IMR-90 (cell line): ENCODE measurements around the gene HYAL2. TPM values are rescaled to one million over a fixed set of nuclear protein-coding genes. Genes with fewer than 3 reads are reported as not detected.
A peak's percentile ranks its signal among the peaks of the same experiment; 100 is the strongest.

ENCODE experiments used
- ATAC-seq: fragments of 200-7000 bp; cut with Tn5 transposase; 2 replicates; pipeline ENCODE4 v1.9.1; 2020; ENCODE audit warnings: low read depth, mild to moderate bottlenecking, moderate library complexity
- BruUV-seq: library from RNA; stranded (reverse); fragments of 400-500 nt; replicated peaks from 2 replicates; lab custom pipeline; 2021; lab: Mats Ljungman, UMichigan
- CTCF ChIA-PET: fragments of 300-600 bp; formaldehyde crosslinking; extraction: SDS; loops from one replicate; lab custom pipeline; 2021; ENCODE audit warnings: antibody characterized with exemption; lab: Yijun Ruan, JAX
- POLR2A ChIA-PET: fragments of 300-600 bp; sonication (Branson Sonifier 250); formaldehyde crosslinking; loops from one replicate; lab custom pipeline; 2022; ENCODE audit warnings: antibody characterized with exemption; ENCODE audit not compliant: unreplicated experiment; lab: Charles Lee
- DNase-seq: peaks from one replicate; pipeline ENCODE4 v3.0.0; 2013
- H2AFZ ChIP-seq: replicated peaks from 2 replicates; pipeline ENCODE3; 2013; ENCODE audit warnings: low read length, mild to moderate bottlenecking; ENCODE audit not compliant: poor library complexity
- H2AK5ac ChIP-seq: 2 replicates; pipeline ENCODE4 v1.6.1; 2013; ENCODE audit warnings: low read depth, low read length, inconsistent platforms
- H2AK9ac ChIP-seq: replicated peaks from 2 replicates; pipeline ENCODE3; 2013; ENCODE audit warnings: mild to moderate bottlenecking, low read depth, low read length, moderate library complexity; ENCODE audit not compliant: poor library complexity
- H2BK120ac ChIP-seq: 2 replicates; pipeline ENCODE4 v1.6.1; 2013; ENCODE audit warnings: low read depth, low read length, inconsistent platforms
- H2BK15ac ChIP-seq: 3 replicates; pipeline ENCODE4 v1.6.1; 2013; ENCODE audit warnings: low read depth, low read length, inconsistent platforms
- H2BK20ac ChIP-seq: 2 replicates; pipeline ENCODE4 v1.6.1; 2013; ENCODE audit warnings: low read depth, mild to moderate bottlenecking, inconsistent platforms, low read length, moderate library complexity
- H2BK5ac ChIP-seq: 2 replicates; pipeline ENCODE4 v1.6.1; 2013; ENCODE audit warnings: mild to moderate bottlenecking, low read depth, low read length, inconsistent platforms; ENCODE audit not compliant: poor library complexity, severe bottlenecking
- H3K14ac ChIP-seq: replicated peaks from 2 replicates; pipeline ENCODE4 v1.6.1; 2013; ENCODE audit warnings: low read depth, low read length, inconsistent platforms
- H3K18ac ChIP-seq: 2 replicates; pipeline ENCODE4 v1.6.1; 2013; ENCODE audit warnings: low read depth, low read length, control low read depth
- H3K23ac ChIP-seq: 2 replicates; pipeline ENCODE4 v1.6.1; 2013; ENCODE audit warnings: low read depth, low read length, inconsistent platforms
- H3K27ac ChIP-seq: 2 replicates; pipeline ENCODE4 v1.5.1; 2013; ENCODE audit warnings: mild to moderate bottlenecking, control low read depth, low read length; ENCODE audit not compliant: insufficient read depth
- H3K27me3 ChIP-seq: 2 replicates; pipeline ENCODE4 v1.6.1; 2013; ENCODE audit warnings: low read length; ENCODE audit not compliant: control insufficient read depth, insufficient read depth
- H3K36me3 ChIP-seq: 2 replicates; pipeline ENCODE4 v1.6.1; 2013; ENCODE audit warnings: low read length, mixed read lengths; ENCODE audit not compliant: control insufficient read depth, insufficient read depth
- H3K4ac ChIP-seq: 2 replicates; pipeline ENCODE4 v1.6.1; 2013; ENCODE audit warnings: low read depth, low read length, inconsistent platforms
- H3K4me1 ChIP-seq: 2 replicates; pipeline ENCODE4 v1.6.1; 2013; ENCODE audit warnings: low read length, mixed read lengths; ENCODE audit not compliant: control insufficient read depth, insufficient read depth
- H3K4me2 ChIP-seq: 2 replicates; pipeline ENCODE4 v1.6.1; 2013; ENCODE audit warnings: low read depth, mild to moderate bottlenecking, control low read depth, low read length, moderate library complexity
- H3K4me3 ChIP-seq: 2 replicates; pipeline ENCODE4 v1.5.1; 2013; ENCODE audit warnings: low read depth, mild to moderate bottlenecking, control low read depth, low read length, moderate library complexity; ENCODE audit not compliant: insufficient read depth
- H3K56ac ChIP-seq: 2 replicates; pipeline ENCODE4 v1.6.1; 2013; ENCODE audit warnings: low read length, inconsistent platforms; ENCODE audit not compliant: insufficient read depth; ENCODE audit errors: extremely low read depth
- H3K79me1 ChIP-seq, 2 experiments: 2 replicates each; pipeline ENCODE4 v1.6.1; 2013; ENCODE audit warnings: low read length in 2 of 2, inconsistent platforms in 1 of 2, low read depth in 1 of 2
- H3K9ac ChIP-seq: 2 replicates; pipeline ENCODE4 v1.6.1; 2013; ENCODE audit warnings: low read depth, low read length, control low read depth
- H3K9me1 ChIP-seq: 2 replicates; pipeline ENCODE4 v1.6.1; 2013; ENCODE audit warnings: low read length, inconsistent platforms; ENCODE audit not compliant: insufficient read depth
- H3K9me3 ChIP-seq: 2 replicates; pipeline ENCODE4 v1.6.1; 2013; ENCODE audit warnings: low read length; ENCODE audit not compliant: control insufficient read depth, insufficient read depth
- H4K20me1 ChIP-seq: 2 replicates; pipeline ENCODE4 v1.6.1; 2013; ENCODE audit warnings: low read length, inconsistent platforms; ENCODE audit not compliant: insufficient read depth
- H4K5ac ChIP-seq: 2 replicates; pipeline ENCODE4 v1.6.1; 2013; ENCODE audit warnings: mild to moderate bottlenecking, low read depth, low read length, control low read depth
- H4K8ac ChIP-seq, 2 experiments: 2 replicates each; pipeline ENCODE4 v1.6.1; 2013; ENCODE audit warnings: low read depth in 2 of 2, low read length in 2 of 2, control low read depth in 1 of 2, inconsistent platforms in 1 of 2
- H4K91ac ChIP-seq: 2 replicates; pipeline ENCODE4 v1.6.1; 2013; ENCODE audit warnings: low read depth, low read length, inconsistent platforms; ENCODE audit not compliant: insufficient read depth
- CHD1 ChIP-seq: IDR thresholded peaks from 2 replicates; pipeline ENCODE4 v1.6.1; 2012; ENCODE audit warnings: low read depth, low read length, improper control_type of control experiment
- MAFK ChIP-seq: IDR thresholded peaks from 2 replicates; pipeline ENCODE4 v1.6.1; 2012; ENCODE audit warnings: low read depth, low read length, improper control_type of control experiment
- NFE2L2 ChIP-seq: fragments of 150-350 bp; IDR thresholded peaks from 2 replicates; pipeline ENCODE4 v1.6.1; 2016; ENCODE audit warnings: low read depth, mild to moderate bottlenecking, low read length
- POLR2A ChIP-seq: IDR thresholded peaks from 2 replicates; pipeline ENCODE4 v1.6.1; 2012; ENCODE audit warnings: mild to moderate bottlenecking, low read depth, low read length
- RCOR1 ChIP-seq: IDR thresholded peaks from 2 replicates; pipeline ENCODE4 v1.6.1; 2012; ENCODE audit warnings: mild to moderate bottlenecking, low read length, improper control_type of control experiment; ENCODE audit not compliant: insufficient replicate concordance
- USF2 ChIP-seq: fragments of 150-350 bp; IDR thresholded peaks from 2 replicates; pipeline ENCODE4 v1.6.1; 2017; ENCODE audit warnings: mild to moderate bottlenecking, antibody characterized with exemption, low read length, low read depth
- WGBS, 2 experiments: methylation state at CpG; one replicate each; pipeline versions ENCODE4 v1.1.5 to v1.1.7; 2013; ENCODE audit warnings: missing lambda C conversion rate in 2 of 2; ENCODE audit not compliant: insufficient read length in 1 of 2; ENCODE audit errors: extremely low coverage in 2 of 2; 5-methylcytosine and 5-hydroxymethylcytosine counted together
- dilution Hi-C: fragments of 300-500 bp; cut with HindIII; formaldehyde crosslinking; loops from one replicate; pipeline ENCODE4 v1.14.3; 2018; ENCODE audit warnings: low sequenced_read_pairs; ENCODE audit not compliant: unreplicated experiment
- in situ Hi-C: fragments of 300-500 bp; cut with MboI; formaldehyde crosslinking; loops from 3 replicates; pipeline ENCODE4 v1.14.3; 2019; ENCODE audit warnings: low sequenced_read_pairs, inconsistent platforms, mixed read lengths
- intact Hi-C: fragments of 100-400 bp; cut with micrococcal nuclease; formaldehyde crosslinking; loops from 2 replicates; pipeline ENCODE4 v1.10.0; 2022
- polyA plus RNA-seq, 3 experiments: library from polyadenylated mRNA; depleted of rRNA; stranded (reverse); fragments of >200 nt; gene quantifications; 2 replicates each; pipeline ENCODE4 v1.2.3, GENCODE V29; 2012; ENCODE audit warnings: low replicate concordance in 1 of 3
- total RNA-seq: library from RNA; depleted of rRNA; stranded (reverse); fragments of >200 nt; gene quantifications from 2 replicates; pipeline ENCODE4 v1.2.3, GENCODE V29; 2012

Gene HYAL2
- total and polyA plus RNA-seq, 2 of the 4 experiments (the other 2 are of a cell fraction): 56.8 to 104 TPM

GRCh38 chr3:50347187-50347813, 24.8 kb upstream of the HYAL2 start (continued):
- TF ChIP-seq RCOR1: no peak

GRCh38 chr3:50345586-50346234, 23.2 kb upstream of the HYAL2 start, which contains the start of gene ZMYND10:
ZMYND10 (minus strand) TSS chr3:50345732; CDS start chr3:50345579, 153 bp downstream.
- ChIA-PET CTCF (interaction anchor here (0.6 kb wide), 1 partner anchor 197 kb away, joined by 5 read pairs; no protein-coding TSS in a partner anchor), POLR2A (no interaction called here)
- Histone ChIP-seq H3K56ac (0 out of 2 replicates have a peak within 1 kb of the TSS, but pooled peaks have one; percentile 14), H3K9me3 (no peaks in the 10 kb centered on the region), H2AK5ac (0 out of 2 replicates have a peak within 1 kb of the TSS, but pooled peaks have one; percentile 17), H3K4me2 (peak within 1 kb of the TSS; percentile 99), H3K79me1 (peaks cover 14 to 23% of the 10 kb centered on the region in 2 experiments), H4K20me1 (peaks cover 2% of the 10 kb centered on the region), H3K14ac (peak within 1 kb of the TSS; percentile 7; the same call in 1 of the 2 replicates), H3K36me3 (peaks cover 9% of the 10 kb centered on the region; the same call in 1 of the 2 replicates), H2AFZ (peak within 1 kb of the TSS; percentile 95), H3K4me1 (peaks cover 9% of the 10 kb centered on the region), H2BK120ac (peak within 1 kb of the TSS; percentile 8; the same call in 1 of the 2 replicates), H3K9me1 (no peaks in the 10 kb centered on the region; the same call in none of the 2 replicates), H3K27ac (no peak within 1 kb of the TSS; the same call in 1 of the 2 replicates), H4K91ac (no peak within 1 kb of the TSS), H3K23ac (no peak within 1 kb of the TSS), H3K27me3 (no peaks in the 10 kb centered on the region), H2BK15ac (no peak within 1 kb of the TSS), H4K8ac (peak within 1 kb of the TSS in 1 of 2 experiments; percentile 54; a peak in 1 of 4 replicates), H2BK5ac (no peak within 1 kb of the TSS), H2AK9ac (peak within 1 kb of the TSS; percentile 47), H3K9ac (peak within 1 kb of the TSS; percentile 47), H4K5ac (0 out of 2 replicates have a peak within 1 kb of the TSS, but pooled peaks have one; percentile 1), H3K18ac (no peak within 1 kb of the TSS), H2BK20ac (no peak within 1 kb of the TSS), H3K4me3 (peak within 1 kb of the TSS; percentile 48), H3K4ac (peak within 1 kb of the TSS; percentile 11; the same call in 1 of the 2 replicates)
- dilution Hi-C loops (no loop called here), in situ Hi-C loops (loop anchor here (5.0 to 25.0 kb wide), 4 partner anchors 202 to 1817 kb away; partner anchors contain the start of genes ABHD14B, GPR62, MANF and PCBP4), intact Hi-C loops (loop anchor here (2.0 to 5.0 kb wide), 2 partner anchors 205 to 1042 kb away; partner anchors contain the start of gene MANF)
- TF ChIP-seq RCOR1 (no peak), NFE2L2 (no peak), USF2 (no peak), MAFK (no peak), POLR2A (no peak), CHD1 (no peak)
- DNase-seq (peak; percentile 28), ATAC-seq (peak; percentile 67)
- WGBS, 2 experiments: 12% methylated on average over 20 of the region's 45 CpGs; no CpG with 5 or more reads in 1 of the 2 experiments
- no TSS peak for BruUV-seq
